GM21528 (cell line): ENCODE measurements around the gene PASK.

Experiments
- ATAC-seq: cut with Tn5 transposase; IDR thresholded peaks from one replicate; pipeline ENCODE4 v1.9.1; 2021; ENCODE audit warnings: mild to moderate bottlenecking, moderate library complexity; ENCODE audit not compliant: unreplicated experiment, low FRiP score

PASK gene

GRCh38 chr2:241069821-241070281, 79.4 kb downstream of the PASK start:
- ATAC-seq = no peak

DNA sequence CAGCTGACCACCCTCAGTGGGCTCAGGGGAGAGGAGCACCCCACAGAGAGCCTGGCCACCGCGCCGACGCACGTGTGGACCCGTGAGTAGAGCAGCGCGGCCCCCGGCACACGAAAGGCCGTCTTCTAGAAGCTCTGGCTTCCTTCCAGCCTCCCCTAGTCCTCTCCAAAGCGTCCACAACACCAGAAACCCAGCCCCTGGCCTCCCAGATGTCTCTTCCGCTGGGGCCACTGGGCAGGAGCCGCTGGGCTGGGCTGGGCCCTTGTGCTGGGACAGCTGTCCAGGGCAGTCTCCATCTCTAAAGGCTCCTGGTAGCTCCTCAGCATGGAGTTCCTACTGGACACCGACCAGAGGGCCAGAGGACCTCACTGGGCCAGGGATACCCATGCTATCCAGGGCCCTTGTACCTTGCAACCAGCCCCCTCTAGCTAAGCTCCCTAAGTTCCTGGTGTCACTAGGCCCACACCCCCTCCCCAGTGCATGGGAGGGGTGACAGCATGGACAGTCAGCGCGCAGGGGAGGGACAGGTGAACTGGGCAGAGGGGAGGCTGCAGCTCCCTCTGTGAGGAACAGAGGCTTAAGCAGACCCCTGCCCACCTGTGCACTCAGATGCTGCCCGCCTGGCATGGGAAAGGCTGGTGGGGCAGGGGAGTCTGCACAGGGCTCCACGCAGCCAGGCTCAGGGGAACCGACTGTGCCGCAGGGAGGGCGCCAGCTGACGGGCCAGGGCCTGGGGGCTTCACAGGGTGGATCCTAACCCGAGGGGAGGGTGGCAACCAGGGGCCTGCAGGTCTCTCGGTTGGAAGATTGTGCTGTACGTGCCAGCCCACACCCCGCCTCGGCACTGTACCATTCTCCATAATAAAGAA, 80.1 kb downstream of the PASK start:
- ATAC-seq = no peak

DNA sequence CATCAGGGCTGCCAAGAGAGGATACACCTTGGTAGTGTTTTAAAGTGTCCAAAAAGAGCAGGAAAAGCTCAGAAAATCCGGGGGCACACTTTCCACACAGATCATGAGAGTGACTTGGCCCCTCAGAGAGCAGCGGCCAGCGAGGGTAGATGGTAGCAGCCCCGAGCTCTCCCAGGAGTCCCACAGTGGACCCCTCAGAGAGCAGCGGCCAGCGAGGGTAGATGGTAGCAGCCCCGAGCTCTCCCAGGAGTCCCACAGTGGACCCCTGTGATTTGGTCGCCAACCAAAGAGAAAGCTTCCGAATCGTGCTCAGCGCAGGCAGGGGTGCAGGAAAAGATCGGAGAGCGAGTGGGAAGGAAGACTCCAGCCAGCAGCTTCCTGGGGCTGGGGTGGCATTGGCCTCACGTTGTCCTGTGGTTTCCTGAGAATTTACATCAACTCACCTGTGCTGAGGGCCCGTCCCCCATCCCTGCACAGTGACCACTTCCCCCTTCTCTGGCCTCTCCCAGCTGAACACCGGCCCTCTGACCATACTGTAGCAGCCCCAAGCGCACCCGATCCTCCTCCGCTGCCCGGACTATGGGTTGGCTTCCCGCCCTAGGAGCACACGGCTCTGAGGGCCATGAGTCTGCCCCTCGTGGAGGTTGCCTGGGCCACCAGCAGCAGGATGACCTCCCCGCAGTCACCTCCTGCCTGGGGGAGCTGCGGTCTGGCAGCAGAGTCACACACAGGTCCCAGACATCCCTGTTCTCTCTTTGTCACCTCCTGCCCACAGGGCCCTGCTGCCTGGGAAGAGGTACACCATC, 80.9 kb downstream of the PASK start:
- ATAC-seq = no peak

- ATAC-seq = no peak
These were observed 81.7 kb downstream of the PASK start for GRCh38 chr2:241067501-241068135.

GRCh38 chr2:241066893-241067341, 82.4 kb downstream of the PASK start:
- ATAC-seq = no peak

DNA sequence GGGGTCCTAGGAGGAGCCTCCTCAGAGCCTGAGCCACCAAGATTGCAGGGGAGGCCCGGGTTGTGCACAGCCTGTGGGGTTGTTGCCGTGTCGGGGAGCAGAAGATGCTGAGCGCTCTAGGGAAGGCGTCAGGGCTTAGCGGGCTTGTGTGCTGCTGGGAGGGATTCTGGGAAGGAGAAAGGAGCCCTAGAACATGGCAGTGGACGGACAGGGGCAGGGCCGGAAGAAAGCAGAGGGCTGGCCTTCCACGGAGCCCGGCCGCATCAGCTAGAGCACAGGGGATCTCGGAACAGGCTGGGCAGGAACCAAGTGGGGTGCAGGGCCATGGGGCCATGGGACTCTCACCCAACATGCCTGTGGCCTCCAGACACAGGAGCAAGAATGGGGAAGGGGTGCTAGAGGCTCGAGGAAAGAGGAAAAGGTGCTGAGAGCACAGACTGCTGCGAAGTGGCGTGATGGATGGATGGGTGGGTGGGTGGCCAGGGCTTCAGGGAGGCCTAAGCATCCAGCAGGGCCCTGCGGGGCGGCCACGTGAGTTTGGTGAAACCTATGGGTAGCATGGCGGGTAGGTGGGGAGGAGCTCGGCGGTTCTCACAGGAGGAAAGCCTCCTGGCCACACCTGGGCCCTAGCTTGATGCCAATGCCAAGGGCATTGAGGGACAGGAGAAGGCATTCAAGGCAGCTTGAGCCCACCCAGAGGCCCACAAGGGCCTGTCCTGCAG, 82.9 kb downstream of the PASK start:
- ATAC-seq = no peak

- ATAC-seq = no peak
These were observed 83.9 kb downstream of the PASK start for GRCh38 chr2:241065355-241065803.

DNA sequence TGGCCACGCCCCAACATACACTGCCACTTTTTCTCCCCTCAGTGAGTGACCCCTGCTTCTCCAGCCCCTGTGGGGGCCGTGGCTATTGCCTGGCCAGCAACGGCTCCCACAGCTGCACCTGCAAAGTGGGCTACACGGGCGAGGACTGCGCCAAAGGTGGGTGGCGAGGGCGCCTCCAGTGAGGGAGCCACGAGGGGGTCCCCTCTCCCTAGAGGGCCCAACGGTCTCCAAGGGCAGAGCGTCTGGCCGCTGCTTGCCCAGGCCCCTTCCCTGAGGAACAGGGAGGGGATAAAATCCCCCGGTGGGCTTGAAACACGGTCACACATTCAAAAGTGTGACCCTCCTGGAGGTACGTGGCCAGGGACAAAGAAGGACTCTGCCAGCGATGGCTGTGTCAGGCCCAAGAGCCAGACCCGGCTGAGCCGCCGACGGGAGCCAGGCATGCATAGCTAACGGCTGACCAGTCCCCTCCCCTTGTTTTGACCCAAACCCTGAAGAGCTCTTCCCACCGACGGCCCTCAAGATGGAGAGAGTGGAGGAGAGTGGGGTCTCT, 84.4 kb downstream of the PASK start:
- ATAC-seq = no peak

GRCh38 chr2:241064008-241064801, 85.1 kb downstream of the PASK start:
- no peak for ATAC-seq

DNA sequence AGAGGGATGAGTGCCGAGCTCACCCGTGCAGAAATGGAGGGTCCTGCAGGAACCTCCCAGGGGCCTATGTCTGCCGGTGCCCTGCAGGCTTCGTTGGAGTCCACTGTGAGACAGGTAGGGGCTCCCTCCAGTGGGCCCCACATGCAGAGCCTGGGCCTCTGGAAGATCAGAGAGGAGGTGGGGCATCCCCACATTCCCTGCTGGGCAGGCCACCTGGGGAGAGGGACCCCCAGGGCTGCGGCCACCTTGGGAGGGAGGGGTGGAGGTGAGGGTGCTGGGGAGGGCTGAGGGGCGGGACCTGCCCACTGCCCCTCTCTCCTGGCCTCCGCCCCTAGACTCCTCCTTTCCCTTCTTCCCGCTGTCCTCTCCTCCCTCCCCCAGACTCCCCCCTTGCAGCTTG, 85.7 kb downstream of the PASK start:
- no peak for ATAC-seq

DNA sequence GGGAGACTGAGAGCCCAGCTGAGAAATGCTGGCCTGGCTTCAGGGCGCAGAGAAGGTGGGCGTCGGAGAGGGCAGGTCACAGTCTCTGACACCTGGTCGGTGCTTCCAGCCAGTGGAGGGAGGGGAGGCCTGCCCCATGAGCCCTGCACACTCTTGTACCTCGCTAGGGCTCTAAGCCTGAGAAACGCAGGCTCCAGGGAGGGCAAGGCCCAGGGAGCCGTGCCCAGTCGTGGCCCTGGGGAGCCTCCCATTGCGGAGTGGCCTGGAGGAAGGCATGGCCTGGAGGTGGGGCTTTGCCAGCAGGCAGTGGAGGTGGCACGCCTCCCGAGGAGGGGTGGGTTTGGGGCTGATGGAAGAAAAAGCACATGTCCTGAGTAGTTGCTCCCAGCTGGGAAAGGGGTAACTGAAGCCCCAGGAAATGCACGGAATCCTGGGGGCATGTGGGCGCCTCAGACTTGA, 86.2 kb downstream of the PASK start:
- ATAC-seq = no peak

GRCh38 chr2:241062389-241063092, 86.7 kb downstream of the PASK start:
- ATAC-seq = no peak

DNA sequence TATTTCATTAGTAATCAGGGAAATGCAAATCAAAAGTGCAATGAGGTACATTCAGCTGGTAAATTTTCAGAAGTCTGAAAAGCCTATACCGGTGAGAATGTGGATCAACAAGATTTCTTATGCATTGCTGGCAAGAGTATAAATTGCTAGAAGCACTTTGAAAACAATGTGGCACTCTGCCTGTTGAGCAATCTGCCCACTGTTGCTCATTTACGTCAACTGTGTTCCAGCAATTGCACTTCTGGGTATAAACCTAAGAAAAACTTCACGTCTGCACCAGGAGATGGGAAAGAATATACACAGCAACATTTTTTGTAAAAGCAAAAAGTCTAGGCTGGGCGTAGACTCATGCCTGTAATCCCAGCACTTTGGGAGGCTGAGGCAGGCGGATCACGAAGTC, 88.0 kb downstream of the PASK start:
- no peak for ATAC-seq
